ENCODE data around the gene MTCH1. TPM values are rescaled to one million over a fixed set of nuclear protein-coding genes. Genes with fewer than 3 reads are reported as not detected.
A peak's percentile ranks its signal among the peaks of the same experiment; 100 is the strongest.

Gene MTCH1
- total and polyA plus RNA-seq, 7 donors: 141 to 198 (median 163) TPM

DNA sequence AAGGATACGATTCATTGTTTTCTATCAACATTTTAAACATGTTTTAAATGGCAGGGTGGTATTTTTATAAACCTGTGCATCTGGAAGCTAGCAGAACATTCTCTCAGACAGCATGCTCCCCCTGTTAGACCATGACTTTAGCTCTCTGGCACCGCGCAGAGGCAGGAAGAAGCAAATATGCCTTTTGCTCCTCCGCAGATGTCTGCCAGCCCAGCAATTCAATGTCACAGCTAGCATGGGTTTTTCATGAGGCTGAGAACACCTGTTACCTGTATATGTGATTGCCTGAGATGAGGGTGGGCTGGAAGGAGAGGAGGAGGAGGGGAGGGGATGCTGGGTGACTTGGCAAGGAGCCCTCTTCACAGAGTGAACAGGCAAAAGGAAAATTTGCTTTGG is 6.7 kb downstream of the MTCH1 start:
- peak overlapping the region in 3 of 4 donors; percentile 50 to 63 (median 60) for H3K27ac ChIP-seq
- TF ChIP-seq, protein P1, sequence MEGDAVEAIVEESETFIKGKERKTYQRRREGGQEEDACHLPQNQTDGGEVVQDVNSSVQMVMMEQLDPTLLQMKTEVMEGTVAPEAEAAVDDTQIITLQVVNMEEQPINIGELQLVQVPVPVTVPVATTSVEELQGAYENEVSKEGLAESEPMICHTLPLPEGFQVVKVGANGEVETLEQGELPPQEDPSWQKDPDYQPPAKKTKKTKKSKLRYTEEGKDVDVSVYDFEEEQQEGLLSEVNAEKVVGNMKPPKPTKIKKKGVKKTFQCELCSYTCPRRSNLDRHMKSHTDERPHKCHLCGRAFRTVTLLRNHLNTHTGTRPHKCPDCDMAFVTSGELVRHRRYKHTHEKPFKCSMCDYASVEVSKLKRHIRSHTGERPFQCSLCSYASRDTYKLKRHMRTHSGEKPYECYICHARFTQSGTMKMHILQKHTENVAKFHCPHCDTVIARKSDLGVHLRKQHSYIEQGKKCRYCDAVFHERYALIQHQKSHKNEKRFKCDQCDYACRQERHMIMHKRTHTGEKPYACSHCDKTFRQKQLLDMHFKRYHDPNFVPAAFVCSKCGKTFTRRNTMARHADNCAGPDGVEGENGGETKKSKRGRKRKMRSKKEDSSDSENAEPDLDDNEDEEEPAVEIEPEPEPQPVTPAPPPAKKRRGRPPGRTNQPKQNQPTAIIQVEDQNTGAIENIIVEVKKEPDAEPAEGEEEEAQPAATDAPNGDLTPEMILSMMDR (IDR thresholded peaks at IDR 0.05): peak; percentile 54 to 66 (median 60)
- no peak for TF ChIP-seq POLR2A (IDR thresholded peaks at IDR 0.05)
- TF ChIP-seq POLR2AphosphoS5 (IDR thresholded peaks at IDR 0.05): peak in 1 of 4 donors; percentile 26
- no peaks in the 10 kb centered on the region for H3K9me3 ChIP-seq
- WGBS, 2 donors: 45 to 50% methylated on average over 4 of the region's 4 CpGs
- peaks cover 38 to 43% (median 42%) of the 10 kb centered on the region in 4 donors for H3K36me3 ChIP-seq
- no peaks in the 10 kb centered on the region for H3K27me3 ChIP-seq
- DNase-seq: peak; percentile 87
- H3K4me3 ChIP-seq: no peak overlapping the region
- intact Hi-C loops (cut with DNase I): loop anchor here (1.0 to 2.0 kb wide), 3 partner anchors 39 to 215 kb away; partner anchors contain the start of gene C6orf89
- H3K4me1 ChIP-seq: peaks cover 0 to 58% (median 56%) of the 10 kb centered on the region in 4 donors

DNA sequence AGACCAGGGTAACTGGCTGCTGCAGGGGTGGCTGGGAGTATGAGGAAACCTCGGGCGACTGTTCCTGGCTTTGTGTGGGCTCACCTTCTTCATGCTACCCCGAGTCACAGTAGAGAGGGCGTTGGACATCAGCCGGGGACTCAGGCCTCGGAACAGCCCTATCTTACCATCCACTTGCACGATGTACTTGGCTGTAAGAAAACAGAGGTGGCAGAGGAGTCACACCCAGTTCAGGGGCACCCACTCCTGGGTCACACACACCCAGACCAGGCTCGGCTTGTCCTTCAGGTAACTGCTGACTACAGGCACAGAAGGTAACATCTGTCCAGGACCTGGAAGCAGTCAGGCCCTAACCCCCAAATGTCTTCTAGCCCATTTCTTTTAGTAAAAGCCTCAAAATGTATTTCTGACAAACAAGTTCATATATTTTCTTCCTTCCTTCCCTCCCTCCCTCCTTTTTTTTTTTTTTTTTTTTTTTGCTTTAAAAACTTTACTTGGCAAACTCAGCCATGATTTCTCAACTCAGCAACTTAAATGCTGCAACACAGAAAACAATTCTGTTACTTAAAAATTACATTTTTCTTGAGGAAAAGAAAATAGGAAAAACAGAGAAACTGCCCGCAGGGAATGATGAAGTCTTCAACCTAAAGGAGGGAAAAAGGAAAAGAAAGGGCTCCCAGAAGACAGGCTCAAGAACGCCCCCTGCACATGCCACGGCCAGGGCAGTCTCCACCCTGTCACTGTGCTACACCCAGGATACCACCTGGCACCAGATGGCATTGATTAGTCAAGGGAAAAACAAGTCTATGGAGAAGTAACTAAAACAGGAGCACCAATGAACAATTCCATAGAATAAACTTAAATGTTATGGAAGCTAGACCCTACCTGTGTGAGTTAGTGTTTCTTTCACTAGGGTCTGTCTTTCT is 7.3 kb downstream of the MTCH1 start:
- intact Hi-C loops (cut with DNase I): loop anchor here (1.0 to 2.0 kb wide), 3 partner anchors 40 to 214 kb away; partner anchors contain the start of gene C6orf89
- no peak for TF ChIP-seq POLR2A (IDR thresholded peaks at IDR 0.05)
- no peak for TF ChIP-seq EP300 (IDR thresholded peaks at IDR 0.05)
- TF ChIP-seq POLR2AphosphoS5 (IDR thresholded peaks at IDR 0.05): no peak
- TF ChIP-seq, protein P1 (IDR thresholded peaks at IDR 0.05): no peak
- Histone ChIP-seq H3K4me1 (peaks cover 0 to 52% (median 50%) of the 10 kb centered on the region in 4 donors), H3K27ac (peak overlapping the region in 2 of 4 donors; percentile 60 to 63), H3K4me3 (no peak overlapping the region), H3K9me3 (no peaks in the 10 kb centered on the region), H3K27me3 (no peaks in the 10 kb centered on the region), H3K36me3 (peaks cover 45 to 49% (median 48%) of the 10 kb centered on the region in 4 donors)
- no peak for DNase-seq
- WGBS, 2 donors: 81 to 90% methylated on average over 11 of the region's 11 CpGs

DNA sequence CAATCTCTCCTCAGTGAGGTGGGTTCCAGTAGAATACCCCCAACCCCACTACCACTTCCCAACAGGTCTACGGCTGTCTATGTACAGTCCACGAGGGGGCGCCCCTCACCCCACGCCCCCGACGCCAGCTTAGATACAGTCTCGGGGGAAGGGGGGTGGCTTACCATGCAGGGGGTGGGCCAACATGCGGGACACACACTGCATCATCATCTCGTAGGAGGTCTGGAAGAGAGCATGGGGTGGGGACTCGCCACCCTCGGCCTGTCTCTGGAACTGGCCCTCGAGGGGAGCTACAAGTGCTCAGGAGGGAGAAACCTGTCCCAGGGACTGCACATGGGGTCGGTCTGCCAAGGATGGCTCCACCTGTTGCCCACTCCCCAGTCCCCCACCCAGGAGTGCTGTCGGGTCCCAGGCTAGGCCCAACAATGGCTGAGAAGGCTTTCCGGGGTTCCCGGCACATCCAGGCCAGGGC is 8.5 kb downstream of the MTCH1 start:
- intact Hi-C loops (cut with DNase I): no loop called here
- no peak for DNase-seq
- Histone ChIP-seq H3K4me1 (peaks cover 0 to 49% (median 44%) of the 10 kb centered on the region in 4 donors), H3K27ac (peak overlapping the region in 1 of 4 donors; percentile 12), H3K4me3 (no peak overlapping the region), H3K9me3 (no peaks in the 10 kb centered on the region), H3K36me3 (peaks cover 50 to 61% (median 58%) of the 10 kb centered on the region in 4 donors), H3K27me3 (no peaks in the 10 kb centered on the region)
- 85 to 86% methylated on average over 16 of the region's 16 CpGs for WGBS, 2 donors
- no peak for TF ChIP-seq POLR2AphosphoS5 (IDR thresholded peaks at IDR 0.05)
- TF ChIP-seq, protein P1 (IDR thresholded peaks at IDR 0.05): peak in 2 of 4 experiments; percentile 9 to 34

DNA sequence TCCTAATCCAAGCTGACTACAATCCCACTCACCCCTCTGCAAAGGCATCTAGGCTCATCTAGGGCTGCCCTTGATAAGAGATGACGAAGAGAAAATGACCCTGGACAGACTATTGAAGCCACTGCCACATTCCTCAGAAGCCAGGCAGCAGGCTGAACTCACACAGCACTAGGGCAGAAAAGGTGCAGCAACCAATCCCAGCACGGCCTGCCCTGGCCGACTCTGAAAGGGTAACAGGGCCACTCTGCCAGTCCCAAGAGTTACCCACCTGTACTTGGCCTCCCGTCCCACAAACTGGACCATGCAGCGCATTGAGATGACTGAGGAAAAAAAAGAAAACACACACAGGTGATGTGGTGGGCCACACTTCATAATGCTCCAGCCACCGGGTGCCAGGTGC is 9.1 kb downstream of the MTCH1 start:
- H3K9me3 ChIP-seq: no peaks in the 10 kb centered on the region
- peaks cover 56 to 67% (median 63%) of the 10 kb centered on the region in 4 donors for H3K36me3 ChIP-seq
- H3K4me3 ChIP-seq: no peak overlapping the region
- H3K27ac ChIP-seq: no peak overlapping the region
- TF ChIP-seq EP300 (IDR thresholded peaks at IDR 0.05): no peak
- no peak for TF ChIP-seq POLR2A (IDR thresholded peaks at IDR 0.05)
- TF ChIP-seq, protein P1 (IDR thresholded peaks at IDR 0.05): no peak
- no peak for TF ChIP-seq POLR2AphosphoS5 (IDR thresholded peaks at IDR 0.05)
- peaks cover 0 to 44% (median 39%) of the 10 kb centered on the region in 4 donors for H3K4me1 ChIP-seq
- 93 to 96% methylated on average over 6 of the region's 6 CpGs for WGBS, 2 donors
- intact Hi-C loops (cut with DNase I): no loop called here
- no peaks in the 10 kb centered on the region for H3K27me3 ChIP-seq
- no peak for DNase-seq

All from sigmoid colon (tissue), 7 donors.